GM19452 (cell line): ENCODE results near the gene CCDC186.
"Not testable (repeated sequence)": the region's sequence is repeated elsewhere in the genome, so short reads cannot be mapped to it uniquely, and the experiment has no call there.

Experiments
- ATAC-seq: cut with Tn5 transposase; IDR thresholded peaks from one replicate; pipeline ENCODE4 v1.9.1; 2021; ENCODE audit not compliant: unreplicated experiment

Gene CCDC186

DNA sequence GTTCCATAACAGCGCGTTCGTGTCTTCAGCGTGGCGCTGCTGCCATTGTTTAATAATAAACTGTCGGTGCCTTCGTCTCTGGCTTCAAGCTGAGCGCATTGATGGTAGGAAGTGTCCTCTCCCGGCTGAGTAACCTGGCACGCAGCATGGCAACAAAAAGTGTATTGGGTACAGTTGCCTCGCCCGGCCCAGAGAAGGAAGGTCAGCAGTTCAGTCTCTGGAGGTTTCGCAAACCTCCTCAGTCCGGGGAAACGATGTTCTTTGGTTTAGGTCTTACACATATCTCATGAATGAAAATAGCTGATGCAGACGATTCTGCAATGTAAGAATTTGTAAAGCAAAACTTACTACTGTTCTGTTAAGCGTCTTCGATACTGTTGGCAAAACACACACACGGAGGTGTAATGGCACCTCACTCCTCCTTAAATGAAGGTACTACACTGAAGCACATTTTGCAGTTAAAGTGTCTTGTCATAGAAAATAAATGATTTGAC is 739 bp upstream of the CCDC186 start:
- ATAC-seq = no peak

DNA sequence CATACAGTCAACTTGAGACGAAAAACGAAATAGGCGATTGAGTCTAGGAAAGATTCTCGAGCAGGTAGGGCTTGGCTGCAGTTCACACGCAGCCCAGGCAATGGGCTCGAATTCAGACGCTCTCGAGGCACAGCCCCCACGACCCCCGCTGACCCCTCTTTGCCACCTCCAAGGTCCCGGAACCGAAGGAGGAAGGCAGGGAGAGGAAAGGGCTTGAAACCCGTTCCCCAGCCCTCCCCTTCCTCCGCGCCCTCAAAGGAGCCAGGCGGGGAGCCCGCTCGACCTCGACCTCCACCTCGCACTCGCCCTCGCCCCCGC is 441 bp downstream of the CCDC186 start:
- ATAC-seq = peak; percentile 2

DNA sequence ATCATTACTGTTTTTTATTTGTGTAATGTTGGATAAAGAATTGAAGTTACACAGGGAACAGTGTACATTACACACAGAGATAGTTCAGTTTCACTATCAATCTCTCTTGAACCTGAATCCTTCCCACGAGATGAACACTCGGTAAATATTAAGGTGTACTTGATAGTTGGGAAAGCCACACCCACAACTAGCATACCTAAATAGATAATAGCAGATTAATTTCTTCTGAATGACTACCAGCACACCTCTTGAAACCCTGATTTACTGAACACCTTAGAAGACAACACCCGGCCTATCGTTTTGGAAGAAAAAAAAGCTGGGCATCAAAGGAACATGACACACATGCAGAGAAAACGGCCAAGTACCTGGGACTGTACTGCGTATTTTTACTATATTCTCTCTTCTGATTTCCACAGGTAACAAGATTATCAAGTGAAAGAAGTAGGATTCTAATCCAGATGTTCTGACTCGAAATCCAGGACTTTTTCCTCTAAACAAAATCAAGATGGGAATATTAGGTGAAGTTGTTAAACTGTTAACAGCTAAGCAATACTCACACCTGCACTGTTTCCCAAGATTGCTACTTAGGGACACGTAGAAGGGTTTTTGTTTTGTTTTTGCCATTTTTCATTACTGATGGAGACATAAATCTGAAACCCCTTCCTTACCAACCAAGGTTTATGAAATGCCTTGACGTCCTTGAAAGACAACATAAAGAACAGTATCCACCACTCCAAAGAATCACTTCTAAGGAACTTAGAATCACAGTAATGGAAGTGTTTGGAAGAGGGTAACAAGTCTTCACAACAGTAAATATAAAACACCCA is 1.0 kb downstream of the CCDC186 start:
- no peak for ATAC-seq

DNA sequence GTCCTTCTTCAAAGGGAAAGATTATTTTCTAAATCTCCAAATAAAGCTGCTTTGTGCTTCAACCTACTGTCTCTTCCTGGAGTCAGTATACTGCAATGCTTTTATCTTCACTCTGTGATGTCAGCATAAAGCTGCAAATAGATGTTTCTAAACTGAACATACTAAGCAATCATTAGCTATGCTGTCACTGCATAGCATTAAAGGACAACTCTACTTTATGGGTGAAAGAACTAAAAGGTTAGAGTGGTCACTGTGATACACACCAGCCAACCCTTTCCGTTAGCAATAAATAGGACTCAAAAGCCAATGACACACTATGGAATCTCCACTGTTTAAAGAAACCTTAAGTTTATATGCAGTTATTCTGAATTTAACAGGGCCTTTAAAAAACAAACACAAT is 1.8 kb downstream of the CCDC186 start:
- ATAC-seq = no peak

DNA sequence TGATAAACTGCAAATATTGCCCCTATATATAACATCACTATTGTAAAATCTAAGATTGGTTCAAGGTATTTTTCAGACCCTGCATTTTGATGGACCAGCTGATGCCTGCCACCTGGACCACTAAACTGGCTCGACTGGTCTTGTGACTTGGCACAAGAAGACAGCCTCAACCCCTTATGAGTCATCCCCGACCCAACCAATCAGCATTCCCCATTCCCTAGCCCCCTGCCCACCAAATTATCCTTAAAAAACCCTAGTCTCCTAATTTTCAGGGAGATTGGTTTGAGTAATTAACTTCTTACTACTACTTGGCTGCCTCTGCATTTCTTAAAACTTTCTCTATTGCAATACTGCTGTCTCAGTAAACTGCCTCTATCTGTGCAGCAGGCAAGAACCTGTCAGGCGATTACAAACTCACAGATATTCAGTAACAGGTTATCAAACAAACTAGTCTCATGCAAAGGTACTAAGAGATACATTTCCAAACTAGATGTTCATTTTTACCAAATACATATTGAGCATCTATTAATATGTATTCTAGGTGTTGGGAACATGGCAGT is 5.5 kb downstream of the CCDC186 start:
- no peak for ATAC-seq

DNA sequence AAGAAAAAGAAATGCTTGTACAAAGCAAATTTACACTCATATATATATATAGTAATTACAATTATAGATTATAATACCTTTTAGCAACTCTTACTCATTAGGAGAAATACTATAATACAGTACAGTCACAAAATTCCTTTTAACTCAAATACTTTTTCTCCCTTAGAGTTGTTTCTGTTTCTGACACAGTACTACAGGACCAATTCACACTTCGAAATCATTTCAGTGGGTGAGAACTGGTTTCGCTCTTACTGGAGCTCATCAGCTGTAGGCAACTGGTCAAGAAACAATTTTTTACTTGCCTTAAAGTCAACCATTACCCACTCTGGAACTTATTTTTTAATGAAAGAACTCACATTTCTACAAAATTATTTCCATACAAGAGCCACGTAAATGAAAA is 6.0 kb downstream of the CCDC186 start:
- no peak for ATAC-seq

DNA sequence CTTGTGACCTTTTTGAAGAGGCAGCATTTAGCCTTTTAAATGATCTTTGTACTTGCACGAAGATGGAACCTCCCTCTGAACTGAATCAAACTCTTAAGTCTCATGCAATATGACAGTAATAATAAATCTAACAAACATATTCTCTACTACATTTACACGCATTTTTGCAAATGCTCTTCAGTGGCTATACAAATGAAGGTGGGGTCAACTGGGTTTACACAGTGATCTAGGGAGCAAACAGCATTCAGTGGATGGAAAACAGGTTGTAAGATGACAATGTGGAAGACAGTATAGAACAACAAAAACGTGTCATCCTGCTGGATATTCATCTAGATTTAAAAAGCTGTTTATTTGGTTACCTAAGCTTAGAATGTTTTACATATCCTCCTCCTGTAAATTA is 7.5 kb downstream of the CCDC186 start:
- ATAC-seq = no peak

DNA sequence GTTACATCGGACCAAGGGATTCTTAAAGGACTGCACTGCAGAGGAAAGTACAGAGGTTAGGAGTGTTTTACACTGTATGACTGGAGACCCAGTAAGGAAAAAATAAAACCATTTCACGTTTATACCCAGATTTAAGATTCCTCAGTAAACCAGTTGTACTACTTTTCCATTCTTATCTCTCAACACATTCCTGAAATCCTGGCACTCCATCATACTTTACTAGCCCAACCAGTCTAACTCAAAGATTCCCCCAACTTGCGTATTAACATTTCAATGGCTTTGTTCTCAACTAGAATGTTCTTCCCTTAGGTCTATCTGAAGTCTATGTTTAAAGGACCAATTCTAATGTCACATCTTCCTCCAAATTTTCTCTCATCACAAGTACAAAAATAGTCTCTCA is 8.0 kb downstream of the CCDC186 start:
- ATAC-seq = no peak

DNA sequence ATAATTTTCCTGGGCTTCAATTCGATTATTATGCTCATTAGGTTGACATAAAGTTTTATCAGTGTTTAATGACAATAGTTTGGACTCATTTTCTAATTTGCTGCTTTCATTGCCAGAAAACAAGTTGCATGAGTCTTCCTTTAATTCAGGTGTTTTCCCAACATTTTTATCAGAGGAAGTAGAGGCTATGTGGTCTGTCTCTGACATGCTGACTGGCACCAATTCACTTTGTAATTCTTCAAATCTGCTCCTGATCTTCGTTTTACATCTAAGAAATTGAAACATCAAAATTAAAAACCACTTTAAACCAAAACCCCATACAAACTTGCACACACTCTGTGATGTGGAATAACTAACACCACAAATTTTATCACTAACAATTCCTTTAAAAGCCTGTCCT is 10.9 kb downstream of the CCDC186 start:
- ATAC-seq = no peak

DNA sequence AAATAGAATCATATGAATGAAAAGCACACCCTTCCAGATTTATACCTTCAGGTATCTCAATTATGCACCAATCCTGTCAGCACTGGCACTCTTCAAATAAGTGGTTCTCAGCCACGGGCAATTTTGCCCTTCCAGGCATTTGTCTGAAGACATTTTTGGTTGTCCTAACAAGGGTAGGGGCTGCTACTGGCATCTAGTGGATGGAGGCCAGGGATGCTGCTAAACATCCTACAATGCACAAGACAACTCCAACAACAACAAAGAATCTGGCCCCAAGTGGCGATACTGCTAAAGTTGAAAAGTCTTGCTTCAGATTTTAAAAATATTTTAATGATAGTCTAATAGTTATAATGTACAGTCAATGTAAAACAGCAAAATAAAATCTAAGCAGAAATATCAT is 16.1 kb downstream of the CCDC186 start:
- no peak for ATAC-seq

DNA sequence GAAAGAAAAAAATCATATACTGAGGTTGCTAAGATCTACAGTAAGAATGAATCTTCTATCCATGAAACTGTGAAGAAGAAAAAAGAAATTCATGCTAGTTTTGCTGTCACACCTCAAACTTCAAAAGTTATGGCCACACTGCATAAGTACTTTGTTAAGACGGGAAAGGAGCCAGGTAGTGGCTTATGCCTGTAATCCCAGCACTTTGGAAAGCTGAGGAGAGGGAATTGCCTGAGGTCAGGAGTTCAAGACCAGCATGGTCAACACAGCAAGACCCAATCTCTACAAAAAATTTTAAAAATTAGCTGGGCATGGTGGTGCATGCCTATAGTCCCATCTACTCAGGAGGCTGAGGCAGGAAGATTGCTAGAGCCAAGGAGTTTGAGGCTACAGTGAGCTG is 22.1 kb downstream of the CCDC186 start:
- no peak for ATAC-seq

DNA sequence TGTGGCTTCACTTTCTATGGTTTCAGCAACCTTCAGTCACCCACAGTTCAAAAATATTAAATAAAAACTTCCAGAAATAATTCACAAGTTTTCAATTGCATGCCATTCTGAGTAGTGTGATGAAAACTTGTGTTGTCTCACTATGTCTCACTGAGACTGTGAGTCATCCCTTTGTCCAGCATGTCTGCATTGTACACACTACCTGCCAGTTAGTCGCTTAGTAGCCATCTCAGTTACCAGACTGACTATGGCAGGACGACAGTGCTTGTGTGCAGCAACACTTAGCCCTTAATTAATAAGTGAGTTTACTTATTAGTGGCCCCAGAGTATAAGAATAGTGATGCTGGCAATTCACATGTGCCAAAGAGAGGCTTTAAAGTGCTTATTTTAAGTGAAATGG is 22.5 kb downstream of the CCDC186 start:
- ATAC-seq = no peak

DNA sequence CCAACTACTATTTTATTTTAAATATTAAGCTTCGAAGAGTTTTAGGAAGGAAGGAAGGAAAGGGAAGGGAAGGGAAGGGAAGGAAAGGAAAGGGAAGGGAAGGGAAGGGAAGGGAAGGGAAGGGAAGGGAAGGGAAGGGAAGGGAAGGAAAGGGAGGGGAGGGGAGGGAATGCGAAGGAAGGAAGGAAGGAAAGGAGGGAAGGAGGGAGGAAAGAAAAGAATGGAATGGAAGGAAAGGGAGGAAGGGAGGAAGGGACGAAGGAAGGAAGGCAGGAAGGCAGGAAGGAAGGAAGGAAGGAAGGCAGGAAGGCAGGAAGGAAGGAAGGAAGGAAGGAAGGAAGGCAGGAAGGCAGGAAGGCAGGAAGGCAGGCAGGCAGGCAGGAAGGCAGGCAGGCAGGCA is 24.5 kb downstream of the CCDC186 start:
- not testable (repeated sequence) for ATAC-seq

DNA sequence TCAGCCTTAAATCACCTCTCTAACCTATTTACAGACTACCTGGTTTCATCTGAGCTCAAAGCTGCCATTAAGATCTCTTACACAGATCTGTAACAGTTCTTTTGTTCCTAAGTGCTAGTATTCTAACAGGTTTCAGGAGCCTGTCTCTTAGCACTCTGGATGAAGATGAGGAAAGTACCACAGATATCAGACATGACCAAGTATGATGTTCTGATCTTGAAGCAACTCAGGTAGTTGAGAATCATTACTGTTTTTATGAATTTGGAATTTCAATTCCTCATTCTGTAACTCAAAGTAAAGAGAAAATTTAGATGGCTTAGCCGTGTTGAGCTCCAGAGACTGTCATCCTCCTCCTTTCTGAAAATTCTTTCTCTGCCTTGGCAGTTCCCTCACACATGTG is 30.8 kb downstream of the CCDC186 start:
- no peak for ATAC-seq

DNA sequence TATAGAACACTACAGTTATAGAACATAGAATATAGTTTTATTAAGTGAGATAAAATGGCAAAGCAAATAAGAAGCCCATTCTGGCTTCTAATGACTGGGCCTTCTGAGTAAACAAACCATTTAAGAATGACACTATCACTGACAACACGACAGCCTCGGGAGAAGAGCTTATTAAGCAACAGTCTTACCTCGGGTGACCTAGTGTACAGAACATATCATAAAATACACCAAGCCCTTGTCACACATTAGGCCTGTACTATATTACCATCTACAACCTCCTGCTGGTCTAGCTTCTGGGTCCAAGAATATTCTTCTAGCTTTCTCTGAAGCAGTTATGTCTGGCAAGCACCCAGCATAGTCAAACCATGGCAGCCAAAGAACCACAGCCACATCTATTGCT is 32.0 kb downstream of the CCDC186 start:
- no peak for ATAC-seq

DNA sequence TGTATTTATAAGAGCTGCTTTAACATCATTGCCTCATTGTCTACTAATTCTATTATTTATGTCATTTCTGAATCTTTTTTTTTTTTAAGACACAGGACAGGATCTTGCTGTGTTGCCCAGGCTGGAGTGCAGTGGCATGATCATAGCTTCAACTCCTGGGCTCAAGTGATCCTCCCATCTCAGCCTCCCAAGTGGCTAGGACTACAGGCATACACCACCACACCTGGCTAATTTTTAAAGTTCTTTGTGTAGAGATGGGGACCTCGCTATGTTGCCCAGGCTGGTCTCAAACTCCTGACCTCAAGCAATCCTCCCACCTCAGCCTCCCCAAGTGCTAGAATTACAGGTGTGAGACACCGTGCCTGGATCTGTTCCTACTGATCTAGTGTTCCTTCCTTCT is 33.2 kb downstream of the CCDC186 start:
- not testable (repeated sequence) for ATAC-seq

DNA sequence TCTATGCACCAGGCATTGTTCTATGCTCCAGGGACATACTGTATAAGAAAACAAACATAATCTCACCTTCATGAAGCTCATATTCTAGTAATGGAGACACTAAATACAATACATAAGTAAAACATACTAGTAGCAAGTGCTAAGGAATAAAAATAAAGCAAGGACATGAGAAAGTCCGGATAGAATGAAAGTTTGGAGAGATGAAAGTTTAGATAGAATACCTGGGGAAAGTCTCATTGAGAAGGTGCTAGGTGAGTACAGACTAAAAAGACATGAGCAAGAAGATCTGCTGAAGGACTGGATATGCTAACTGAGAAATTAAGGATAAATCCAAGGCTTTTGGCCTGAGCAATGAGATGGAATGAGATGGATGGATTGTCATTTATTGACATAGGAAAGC is 34.0 kb downstream of the CCDC186 start:
- no peak for ATAC-seq

DNA sequence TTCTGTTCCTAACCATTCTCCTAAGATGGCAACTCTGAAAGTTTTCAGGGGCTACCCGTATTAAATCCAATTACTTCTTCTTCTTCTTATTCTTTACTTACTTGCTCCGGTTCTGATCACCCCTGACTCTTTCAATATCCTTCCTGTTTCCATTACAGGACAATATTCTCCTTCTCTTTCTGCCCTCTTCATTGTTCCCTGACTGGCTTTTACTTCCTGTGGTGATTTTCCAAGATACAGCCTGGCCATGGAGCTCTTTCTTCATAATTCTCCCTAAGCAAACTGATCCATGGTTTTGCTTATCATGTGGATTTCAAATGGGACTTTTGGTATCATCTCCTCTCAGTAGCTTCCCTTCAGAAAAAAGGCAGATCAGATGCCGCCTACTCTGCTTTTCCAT is 35.4 kb downstream of the CCDC186 start:
- no peak for ATAC-seq

DNA sequence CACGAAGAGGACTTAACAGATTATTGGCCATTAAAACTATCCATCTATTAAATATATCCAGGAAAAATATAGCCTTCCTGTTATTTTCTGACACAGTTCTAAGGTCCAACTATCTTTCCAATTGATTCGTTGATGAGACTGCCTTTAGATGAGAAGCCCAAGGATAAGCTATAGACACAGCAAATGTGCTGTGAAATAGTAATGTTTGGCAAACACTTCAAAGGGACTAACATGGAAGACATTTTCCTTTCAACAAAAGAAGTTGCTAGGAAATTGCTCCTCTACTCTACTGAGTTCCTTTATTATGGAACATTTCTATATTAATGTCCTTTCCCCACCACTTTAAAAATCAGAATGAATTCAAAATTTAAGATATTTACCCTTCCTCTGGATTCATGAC is 38.5 kb downstream of the CCDC186 start:
- no peak for ATAC-seq

DNA sequence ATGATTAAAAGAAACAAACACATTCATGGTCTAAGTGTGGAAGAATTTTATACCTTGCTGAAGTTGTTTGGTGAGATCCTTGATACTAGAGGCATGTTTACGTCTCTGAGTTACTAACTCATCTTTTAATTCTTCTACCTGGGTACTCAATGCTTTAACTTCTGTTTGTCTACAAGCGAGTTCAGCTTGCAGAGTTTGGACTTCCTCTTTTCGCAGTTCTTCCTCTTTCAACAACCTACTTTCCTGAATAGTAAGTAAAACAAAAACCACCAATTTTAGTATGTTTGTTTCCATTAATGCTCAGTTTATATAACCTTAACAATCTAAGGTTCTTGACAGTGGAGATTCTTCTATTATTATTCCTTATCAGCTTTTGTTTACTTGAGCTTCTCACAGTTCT is 42.9 kb downstream of the CCDC186 start:
- peak; percentile 82 for ATAC-seq

DNA sequence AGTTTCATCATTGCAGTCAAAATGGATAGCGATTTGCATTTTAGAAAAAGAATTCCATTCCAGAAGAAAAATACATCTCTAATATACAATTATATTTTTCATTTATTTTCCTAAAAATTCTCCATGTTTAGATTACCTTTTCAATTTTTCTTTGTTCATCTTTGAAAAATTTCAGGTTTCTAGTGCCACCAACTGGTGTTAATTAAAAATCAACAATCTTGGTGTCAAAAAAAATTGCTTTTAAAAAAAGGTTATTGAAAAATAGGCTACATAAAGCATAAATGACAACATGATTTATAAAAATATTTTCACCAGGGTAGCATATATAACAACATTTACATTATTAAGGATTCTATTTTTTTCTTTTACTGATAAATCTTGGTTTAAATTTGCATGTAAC is 53.0 kb downstream of the CCDC186 start:
- ATAC-seq = no peak

DNA sequence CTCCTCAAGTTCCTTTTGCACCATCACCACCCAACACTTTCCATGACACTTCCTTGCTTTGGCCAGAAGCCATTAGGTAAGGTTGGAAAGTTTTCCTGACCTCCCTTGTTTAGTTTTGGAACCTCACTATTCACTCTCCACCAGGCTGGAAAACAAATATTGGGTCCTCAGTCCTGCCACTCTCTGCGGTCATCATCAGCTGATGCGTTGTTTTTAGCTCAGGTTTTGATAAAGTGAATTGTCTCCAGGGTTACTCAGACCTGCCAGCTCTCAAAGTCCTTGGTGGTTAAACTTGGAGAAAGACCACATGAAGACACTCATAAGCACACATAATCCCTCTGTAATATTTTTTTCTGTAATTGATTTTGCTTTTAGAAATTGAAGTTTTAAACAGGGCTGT is 55.5 kb downstream of the CCDC186 start:
- ATAC-seq = no peak

DNA sequence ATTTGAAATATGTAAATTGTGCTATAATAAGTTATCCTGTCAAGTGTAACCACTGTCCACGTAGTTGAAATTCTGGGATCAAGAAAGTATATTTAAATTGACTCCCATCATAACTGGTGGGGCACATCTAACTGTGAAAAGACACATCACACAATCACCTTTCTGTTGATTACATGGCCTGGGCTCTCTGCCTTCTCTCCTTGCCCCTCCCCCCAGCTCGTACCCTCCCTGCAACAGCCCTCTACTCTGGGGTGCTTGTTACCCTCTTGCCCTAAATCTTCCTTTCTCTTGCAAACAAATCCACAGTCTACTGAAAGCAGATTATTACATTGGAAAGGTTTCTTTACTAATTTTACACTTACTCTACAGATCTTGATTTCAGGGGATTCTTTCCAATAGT is 56.3 kb downstream of the CCDC186 start:
- no peak for ATAC-seq
